GM06990 (cell line): ENCODE results near the gene NR1I2.

Source experiments
- DNase-seq: peaks from one replicate; pipeline ENCODE4 v3.0.0-alpha.2; 2011; ENCODE audit not compliant: insufficient read length; ENCODE audit errors: extremely low read depth
- H3K27me3 ChIP-seq: replicated peaks from 2 replicates; pipeline ENCODE4 v1.6.0; 2011; ENCODE audit warnings: low read length; ENCODE audit not compliant: control insufficient read depth, insufficient read depth
- H3K36me3 ChIP-seq: 2 replicates; pipeline ENCODE4 v1.5.1; 2011; ENCODE audit warnings: low read length; ENCODE audit not compliant: control insufficient read depth, insufficient read depth
- H3K4me3 ChIP-seq: replicated peaks from 2 replicates; pipeline ENCODE4 v1.5.1; 2011; ENCODE audit warnings: low read depth, mild to moderate bottlenecking, control low read depth, low read length
- CTCF ChIP-seq: IDR thresholded peaks from 2 replicates; pipeline ENCODE4 v1.5.1; 2011; ENCODE audit warnings: low read length, control low read depth, mild to moderate bottlenecking, inconsistent platforms; ENCODE audit not compliant: insufficient read depth, poor library complexity, severe bottlenecking

The NR1I2 gene

GRCh38 chr3:119815716-119816115, 33.8 kb downstream of the NR1I2 start:
- H3K27me3 ChIP-seq: no peaks in the 10 kb centered on the region
- TF ChIP-seq CTCF: no peak
- no peak for DNase-seq
- H3K4me3 ChIP-seq: no peak overlapping the region
- no peaks in the 10 kb centered on the region for H3K36me3 ChIP-seq

GRCh38 chr3:119817071-119817470, 35.2 kb downstream of the NR1I2 start:
- Histone ChIP-seq H3K4me3 (no peak overlapping the region), H3K36me3 (no peaks in the 10 kb centered on the region), H3K27me3 (no peaks in the 10 kb centered on the region)
- TF ChIP-seq CTCF: no peak
- no peak for DNase-seq

- H3K4me3 ChIP-seq: no peak overlapping the region
- no peaks in the 10 kb centered on the region for H3K36me3 ChIP-seq
- no peak for TF ChIP-seq CTCF
- DNase-seq: no peak
- no peaks in the 10 kb centered on the region for H3K27me3 ChIP-seq
Measured at GRCh38 chr3:119817583-119818363, 35.9 kb downstream of the NR1I2 start.

- H3K4me3 ChIP-seq: no peak overlapping the region
- H3K36me3 ChIP-seq: no peaks in the 10 kb centered on the region
- TF ChIP-seq CTCF: no peak
- DNase-seq: no peak
- H3K27me3 ChIP-seq: no peaks in the 10 kb centered on the region
Measured at GRCh38 chr3:119818937-119819336, 37.0 kb downstream of the NR1I2 start.

- DNase-seq: no peak
- peaks cover under 1% of the 10 kb centered on the region for H3K36me3 ChIP-seq
- H3K27me3 ChIP-seq: no peaks in the 10 kb centered on the region
- no peak for TF ChIP-seq CTCF
- no peak overlapping the region for H3K4me3 ChIP-seq
Measured at GRCh38 chr3:119819806-119820205, 37.9 kb downstream of the NR1I2 start.
